Stimulated activated CD8-positive, alpha-beta memory T cell treated with anti-CD3 and anti-CD28 coated beads, Interleukin-15, amount 100 ng/mL, for 24 hours (primary cell): ENCODE data around the gene USP5.
"Not testable (repeated sequence)": the region's sequence is repeated elsewhere in the genome, so short reads cannot be mapped to it uniquely, and the experiment has no call there.

ENCODE experiments used
- DNase-seq: peaks from one replicate; pipeline ENCODE4 v3.0.0-alpha.2; 2020; ENCODE audit warnings: low read depth

Gene USP5

DNA sequence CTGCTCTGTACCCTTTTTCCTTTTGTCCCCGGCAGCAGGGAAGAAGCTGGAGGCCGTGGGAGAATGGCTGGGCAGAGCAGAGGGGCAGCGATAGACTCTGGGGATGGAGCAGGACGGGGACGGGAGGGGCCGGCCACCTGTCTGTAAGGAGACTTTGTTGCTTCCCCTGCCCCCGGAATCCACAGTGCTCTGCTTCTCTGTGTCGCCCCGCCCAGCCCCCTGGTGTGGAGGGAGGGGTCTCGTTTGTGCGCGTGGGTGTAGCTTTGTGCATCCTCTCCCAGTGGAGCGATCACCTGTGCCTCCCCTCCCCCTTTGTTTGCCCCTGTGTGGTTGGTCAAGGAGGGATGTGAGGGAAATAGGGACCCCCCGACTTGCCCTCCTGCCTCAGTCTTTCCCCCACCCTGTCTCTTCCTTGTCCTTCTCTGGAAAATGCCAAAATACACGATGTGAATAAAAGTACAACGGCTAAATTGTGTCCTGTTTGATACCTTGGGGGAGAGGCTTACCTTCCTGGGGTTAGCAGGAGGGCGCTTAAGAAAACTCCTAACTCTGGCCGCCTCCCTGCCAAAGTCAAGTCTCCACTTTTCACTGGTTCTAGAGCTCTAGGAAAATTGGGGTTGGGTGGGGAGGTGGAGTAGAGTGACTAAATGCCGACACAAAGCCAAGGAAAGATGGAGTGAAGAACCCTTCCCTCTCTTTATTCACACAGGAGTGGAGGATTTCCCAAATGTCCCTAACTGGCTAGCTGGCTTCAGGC is 14.4 kb downstream of the USP5 start:
- DNase-seq: no peak

DNA sequence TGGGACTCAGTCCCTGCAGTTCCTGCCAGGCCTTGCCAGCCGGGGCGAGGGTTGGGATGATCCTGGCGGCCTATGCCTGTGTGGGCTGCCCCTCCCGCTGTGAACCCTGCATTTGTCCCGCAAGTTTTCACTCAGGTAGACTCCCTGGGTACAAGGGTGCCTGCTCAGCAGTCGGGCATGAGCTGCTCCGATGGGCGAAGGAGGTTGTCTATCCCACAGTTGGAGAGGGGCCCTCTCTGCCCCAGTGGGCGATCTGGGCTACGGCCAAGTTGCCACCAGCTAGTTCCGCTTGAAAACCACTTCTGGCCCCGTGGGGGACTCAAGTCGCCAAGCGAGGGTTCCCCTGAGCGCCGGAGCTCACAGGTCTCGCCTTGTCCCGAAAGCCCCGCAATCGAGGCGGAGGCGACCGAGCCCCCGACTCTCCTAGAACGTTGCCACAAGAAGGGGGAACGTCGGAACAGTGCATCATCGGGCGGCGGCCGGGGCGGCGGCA is 15.0 kb downstream of the USP5 start:
- DNase-seq: no peak

DNA sequence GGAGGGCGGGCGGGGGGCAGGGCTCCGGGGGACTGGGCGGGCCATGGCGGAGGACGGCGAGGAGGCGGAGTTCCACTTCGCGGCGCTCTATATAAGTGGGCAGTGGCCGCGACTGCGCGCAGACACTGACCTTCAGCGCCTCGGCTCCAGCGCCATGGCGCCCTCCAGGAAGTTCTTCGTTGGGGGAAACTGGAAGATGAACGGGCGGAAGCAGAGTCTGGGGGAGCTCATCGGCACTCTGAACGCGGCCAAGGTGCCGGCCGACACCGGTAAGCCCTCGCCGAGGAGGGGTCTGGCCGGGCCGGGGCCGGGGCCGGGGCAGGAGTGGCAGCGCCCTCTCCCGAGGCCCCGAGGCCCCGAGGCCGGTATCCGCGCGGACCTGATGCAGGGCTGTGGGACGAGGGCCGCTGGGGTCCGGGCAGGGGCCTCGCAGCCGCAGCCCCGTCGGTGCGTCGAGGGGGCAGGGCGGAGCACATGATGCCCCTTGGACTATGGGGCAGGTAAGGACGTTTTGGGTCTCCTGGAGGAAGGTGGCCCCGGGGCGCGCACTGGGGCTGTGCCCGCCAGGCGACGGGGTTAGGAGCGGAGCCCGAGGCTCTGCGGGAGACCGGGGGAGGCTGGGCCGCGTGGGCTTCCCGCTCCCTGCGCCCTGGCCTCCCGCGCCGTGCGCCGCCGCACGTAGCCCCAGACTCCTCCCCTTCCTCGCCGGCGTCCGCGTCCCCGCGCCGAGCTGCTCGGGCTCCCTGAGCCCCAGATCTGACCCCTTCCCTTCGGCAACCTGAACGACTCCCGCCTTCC is 15.7 kb downstream of the USP5 start, which contains the start of gene TPI1:
TSS of gene TPI1 (plus strand) at position 119 of the 798 bp plus-strand sequence. CDS start at position 155, 36 bp downstream.
- DNase-seq: peak; percentile 66

DNA sequence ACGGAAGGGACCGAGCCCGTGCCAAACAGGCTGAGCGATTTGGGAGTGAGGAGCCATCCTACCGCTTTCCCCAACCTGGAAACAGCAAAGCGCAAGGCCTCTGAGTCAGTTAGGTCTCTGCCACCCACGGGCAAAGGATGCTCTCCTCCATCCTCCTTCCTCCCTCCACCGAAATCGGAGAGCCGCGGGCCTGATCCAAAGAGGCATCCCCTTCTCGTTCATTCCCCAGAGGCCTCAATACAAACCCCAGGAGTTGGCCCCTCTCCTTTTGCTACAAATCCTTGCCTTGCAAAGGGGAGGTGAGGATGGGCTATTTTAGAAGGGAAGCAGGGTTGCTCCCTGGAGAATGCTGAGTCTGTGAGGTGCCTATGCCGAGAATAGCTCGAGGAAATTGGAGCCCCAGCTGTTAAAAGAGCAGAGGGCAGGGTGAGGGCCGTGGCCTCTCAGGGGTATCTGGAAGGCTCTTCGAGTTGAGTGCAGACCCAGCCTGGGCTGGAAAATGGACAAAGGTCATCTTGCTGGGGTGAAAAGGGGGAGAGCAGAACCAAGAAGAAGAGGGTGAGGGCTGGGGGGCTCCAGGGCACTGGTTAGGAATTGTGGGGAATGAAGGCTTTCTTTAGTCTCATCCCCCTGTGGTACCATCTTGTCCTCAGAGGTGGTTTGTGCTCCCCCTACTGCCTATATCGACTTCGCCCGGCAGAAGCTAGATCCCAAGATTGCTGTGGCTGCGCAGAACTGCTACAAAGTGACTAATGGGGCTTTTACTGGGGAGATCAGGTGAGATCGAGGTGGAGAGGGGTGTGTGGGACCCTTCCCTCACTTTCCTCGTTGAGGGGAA is 16.5 kb downstream of the USP5 start:
- DNase-seq: no peak

DNA sequence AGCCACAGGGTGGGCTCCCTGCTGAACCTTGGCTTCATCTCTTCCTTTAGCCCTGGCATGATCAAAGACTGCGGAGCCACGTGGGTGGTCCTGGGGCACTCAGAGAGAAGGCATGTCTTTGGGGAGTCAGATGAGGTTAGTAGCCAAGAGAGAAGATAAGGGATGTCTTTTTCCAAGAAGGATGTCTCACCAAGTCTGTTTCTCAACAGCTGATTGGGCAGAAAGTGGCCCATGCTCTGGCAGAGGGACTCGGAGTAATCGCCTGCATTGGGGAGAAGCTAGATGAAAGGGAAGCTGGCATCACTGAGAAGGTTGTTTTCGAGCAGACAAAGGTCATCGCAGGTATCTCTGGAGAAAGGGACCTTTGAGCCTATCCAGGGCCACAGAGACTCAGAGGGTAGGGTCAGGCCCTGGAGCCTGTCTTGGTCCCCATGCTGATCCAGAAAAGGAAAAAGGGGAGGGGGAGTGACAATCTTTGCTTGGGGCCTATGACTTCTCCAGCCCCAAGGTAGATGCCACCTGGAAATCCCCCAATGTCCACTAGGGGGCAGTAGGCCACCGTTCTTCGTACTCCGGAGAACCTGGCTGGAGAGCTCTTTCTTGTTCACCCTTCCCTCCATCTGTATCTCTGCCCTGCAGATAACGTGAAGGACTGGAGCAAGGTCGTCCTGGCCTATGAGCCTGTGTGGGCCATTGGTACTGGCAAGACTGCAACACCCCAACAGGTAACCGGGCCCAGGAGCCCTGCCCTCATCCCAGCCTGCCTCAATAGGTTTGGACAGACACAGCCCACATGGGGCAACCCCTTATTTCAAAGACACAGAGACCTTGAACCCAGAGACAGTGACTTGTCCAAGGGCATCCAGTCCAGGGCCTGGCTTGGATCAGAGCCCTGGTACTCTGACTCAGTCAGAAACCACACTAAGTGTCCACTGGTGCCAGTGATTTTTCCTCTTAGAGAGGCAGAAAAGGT is 17.4 kb downstream of the USP5 start:
- DNase-seq: peak; percentile 67

DNA sequence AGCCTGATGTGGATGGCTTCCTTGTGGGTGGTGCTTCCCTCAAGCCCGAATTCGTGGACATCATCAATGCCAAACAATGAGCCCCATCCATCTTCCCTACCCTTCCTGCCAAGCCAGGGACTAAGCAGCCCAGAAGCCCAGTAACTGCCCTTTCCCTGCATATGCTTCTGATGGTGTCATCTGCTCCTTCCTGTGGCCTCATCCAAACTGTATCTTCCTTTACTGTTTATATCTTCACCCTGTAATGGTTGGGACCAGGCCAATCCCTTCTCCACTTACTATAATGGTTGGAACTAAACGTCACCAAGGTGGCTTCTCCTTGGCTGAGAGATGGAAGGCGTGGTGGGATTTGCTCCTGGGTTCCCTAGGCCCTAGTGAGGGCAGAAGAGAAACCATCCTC is 18.4 kb downstream of the USP5 start:
- not testable (repeated sequence) for DNase-seq

DNA sequence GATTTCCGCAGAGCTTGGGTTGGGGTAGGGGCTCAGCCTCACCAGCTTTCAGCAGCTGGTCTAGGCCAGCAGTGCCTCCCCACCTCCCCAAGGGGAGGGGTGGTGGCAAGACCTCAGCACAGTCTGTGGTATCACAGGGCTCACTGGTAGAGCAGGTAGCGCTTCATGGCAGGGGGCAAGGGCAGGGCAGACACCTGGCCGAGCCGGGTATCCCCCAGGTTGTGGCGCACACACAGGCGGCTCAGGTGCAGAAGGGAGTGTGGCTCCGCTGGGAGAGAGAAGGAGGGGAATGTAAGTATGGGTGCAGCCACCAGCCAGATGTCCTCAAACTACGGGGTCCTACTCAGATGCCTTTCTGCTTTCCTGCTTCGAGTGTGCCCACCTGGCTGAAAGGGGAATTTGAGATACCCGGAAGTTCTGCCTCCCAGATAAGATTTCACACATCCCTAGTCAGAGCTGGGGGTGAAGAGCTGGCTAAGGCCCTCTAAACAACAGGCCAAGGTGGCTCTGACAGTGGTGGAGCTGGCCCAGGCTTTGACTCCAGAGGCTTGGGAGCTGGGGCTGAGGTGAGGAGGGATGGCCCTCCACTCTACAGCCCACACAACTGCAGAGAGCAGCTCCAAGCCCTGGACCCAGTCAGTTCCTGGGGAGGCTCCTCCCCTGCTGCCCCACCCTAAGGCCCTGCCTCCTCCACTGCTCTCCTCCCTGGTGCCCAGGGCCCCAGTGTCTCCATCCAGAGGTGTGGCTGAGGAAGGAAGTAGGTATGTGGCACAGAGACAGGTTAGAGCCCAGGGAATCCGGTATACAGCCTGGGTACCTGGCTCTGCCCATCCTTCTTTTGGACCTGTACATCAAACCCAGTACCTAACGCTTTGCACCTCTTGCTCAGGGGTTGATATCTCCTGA is 19.4 kb downstream of the USP5 start:
- DNase-seq: no peak

DNA sequence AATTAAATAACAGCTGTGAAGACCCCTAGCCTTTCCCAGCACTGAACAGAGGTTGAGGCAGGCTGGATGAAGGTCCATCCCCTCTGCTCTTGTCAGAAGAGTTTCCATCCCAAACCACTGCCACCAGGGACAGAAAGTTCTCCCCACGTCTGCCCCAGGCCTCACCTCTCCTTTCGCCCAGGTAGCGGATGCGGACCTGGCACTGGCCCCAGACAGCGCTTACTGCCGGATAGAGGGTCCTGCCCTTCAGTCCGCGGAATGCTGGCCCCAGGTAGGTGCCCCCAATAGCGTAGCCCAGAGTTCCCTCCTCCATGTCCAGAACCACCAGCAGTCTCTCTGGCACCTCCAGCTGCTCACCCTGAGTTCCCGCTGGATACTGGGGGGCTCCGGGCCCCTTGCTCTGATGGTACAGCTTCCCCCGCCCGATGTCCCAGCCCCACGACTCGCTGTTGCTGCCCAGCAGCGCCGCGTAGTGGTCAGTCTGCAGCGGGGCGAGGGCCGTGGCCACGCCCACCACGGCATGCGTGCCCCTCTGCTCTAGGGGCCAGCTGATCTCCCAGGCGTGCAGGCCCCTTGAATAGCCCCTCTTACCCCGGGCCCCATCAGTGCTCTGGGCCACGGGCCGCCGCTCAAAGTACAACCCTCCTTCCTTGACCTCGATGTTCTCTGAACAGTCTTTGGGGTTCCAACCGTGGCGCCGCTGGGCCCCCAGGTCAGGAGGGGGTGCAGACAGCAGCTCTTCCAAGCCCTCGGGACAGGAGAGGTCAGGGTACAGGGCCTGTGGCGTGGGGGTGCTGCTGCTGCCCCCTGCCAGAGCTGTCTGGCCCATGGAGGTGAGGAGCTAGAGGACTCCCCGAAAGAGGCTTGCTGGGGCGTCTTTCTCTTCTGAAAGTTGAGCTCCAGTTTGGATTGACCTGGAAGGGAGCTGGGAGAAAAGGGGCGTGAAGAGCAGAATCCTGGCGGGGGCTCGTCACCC is 20.4 kb downstream of the USP5 start:
- DNase-seq: peak; percentile 70

DNA sequence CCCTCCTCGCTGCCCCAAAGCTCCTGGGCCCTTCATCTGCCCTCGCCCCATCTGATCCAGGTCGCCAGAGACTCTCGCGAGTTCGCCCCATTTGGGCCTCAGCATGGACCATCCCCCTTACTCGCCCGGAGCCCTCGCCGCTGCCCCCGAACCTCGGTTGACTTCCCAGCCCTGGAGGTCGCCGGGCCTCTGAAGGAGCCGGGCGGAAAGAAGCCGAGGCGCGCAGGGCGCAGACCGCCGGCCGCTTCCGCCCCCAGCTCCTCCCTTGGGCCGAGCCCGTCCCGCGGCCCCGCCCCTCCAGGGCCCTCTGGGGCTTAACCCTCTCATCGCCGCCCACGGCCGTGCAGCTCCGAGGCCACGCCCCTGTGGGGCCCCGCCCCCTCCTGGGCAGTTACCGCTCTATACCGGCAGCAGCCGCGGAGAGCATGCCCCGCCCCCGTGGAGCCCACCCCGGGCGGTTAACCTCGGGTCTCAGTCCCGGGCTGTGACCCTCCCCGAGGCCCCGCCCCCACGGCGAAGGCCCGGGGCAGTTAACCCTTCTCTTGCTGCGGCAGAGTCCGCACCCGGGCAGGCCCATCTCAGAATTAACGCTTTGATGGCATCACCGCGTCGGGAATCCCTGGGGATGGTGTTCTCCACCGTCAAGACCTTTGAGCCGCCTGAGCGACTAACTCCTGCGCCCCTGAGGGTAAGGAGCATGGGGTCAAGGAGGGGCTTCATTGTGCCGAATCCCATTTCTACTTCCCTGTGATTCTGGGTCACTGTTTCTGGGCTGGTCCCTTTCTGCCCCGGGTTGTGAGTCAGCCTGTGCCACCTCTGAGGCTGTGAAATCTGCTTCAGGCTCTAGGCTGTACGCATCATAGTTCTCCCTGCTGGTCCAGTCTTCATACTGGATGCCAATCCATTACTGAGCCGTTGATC is 21.4 kb downstream of the USP5 start, which contains the start of gene SPSB2:
TSS of gene SPSB2 (minus strand) at position 210 of the 921 bp plus-strand sequence. CDS start 402 bp downstream, outside the sequence.
- peak; percentile 99 for DNase-seq

DNA sequence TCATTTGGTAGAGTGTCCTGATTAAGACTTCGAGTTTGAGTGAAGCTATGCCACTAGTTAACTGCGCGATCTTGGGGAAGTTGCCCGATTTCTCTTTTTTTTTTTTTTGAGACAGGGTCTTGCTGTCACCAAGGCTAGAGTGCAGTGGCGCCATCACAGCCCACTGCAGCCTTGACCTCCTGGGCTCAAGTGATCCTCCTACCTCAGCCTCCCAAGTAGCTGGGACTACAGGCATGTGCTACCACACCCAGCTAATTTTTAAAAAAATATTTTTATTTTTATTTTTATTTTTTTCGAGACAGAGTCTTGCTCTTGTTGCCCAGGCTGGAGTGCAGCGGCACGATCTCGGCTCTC is 22.0 kb downstream of the USP5 start:
- DNase-seq: not testable (repeated sequence)

DNA sequence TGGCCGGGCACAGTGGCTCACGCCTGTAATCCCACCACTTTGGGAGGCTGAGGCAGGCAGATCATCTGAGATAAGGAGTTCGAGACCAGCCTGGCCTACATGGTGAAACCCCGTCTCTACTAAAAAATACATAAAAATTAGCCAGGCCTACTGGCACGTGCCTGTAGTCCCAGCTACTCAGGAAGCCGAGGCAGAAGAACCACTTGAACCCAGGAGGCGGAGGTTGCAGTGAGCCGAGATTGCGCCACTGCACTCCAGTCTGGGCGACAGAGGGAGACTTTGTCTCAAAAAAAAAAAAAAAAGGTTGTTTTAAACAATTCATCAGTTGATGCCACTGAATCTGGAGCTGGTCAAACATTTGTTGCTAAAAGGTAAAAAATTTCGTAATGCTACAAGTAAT is 27.9 kb downstream of the USP5 start:
- DNase-seq: not testable (repeated sequence)

DNA sequence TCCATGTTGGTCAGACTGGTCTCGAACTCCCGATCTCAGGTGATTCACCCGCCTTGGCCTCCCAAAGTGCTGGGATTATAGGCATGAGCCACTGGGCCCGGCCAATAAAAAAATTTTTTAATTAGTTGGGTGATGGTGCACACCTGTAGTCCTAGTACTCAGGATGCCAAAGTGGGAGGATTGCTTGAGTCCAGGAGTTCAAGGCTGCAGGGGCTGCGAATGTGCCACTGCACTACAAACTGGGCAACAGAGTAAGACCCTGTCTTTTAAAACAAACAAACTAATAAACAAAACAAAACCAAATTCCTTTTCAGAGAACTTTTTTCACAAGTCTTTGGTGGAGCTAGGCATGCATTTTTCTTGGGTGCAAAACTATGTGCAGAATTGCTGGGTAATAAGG is 31.3 kb downstream of the USP5 start:
- DNase-seq: no peak

DNA sequence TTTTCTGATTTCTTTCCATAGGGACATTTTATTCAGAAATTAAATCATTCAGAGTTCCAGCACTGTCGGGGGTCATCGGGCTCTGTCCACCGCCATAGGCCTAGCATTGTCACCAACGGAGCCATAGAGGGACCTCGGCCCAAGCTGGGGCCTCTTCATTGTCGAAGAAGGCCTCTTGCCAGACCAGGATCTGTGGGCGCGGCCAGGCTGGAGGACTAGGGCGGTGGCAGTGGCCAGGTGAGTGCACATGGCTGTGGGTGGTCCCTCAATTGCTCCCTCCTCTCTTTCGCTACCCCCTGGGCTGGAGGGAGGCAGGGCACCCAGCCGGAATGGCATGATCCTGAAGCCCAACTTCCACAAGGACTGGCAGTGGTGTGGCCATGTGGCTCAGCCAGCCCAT is 31.7 kb downstream of the USP5 start:
- no peak for DNase-seq

DNA sequence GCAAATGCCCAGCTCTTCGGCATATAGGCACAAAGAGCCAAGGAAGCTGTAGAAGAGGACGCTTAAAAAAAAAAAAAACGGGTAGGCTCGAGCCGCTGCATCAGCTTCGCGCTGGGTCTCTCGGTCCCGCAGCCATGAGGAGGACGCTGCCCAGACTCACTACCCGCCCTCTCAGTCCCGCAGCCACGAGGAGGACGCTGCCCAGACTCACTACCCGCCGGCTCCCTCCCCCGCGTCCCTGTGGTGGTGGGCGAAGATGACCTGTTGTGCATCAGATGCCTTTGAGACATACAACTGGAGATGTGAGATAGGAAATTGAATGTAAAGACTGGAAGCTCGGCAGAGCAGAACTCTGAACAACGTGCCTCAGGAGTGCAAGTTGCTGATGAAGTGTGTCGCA is 32.6 kb downstream of the USP5 start:
- no peak for DNase-seq

DNA sequence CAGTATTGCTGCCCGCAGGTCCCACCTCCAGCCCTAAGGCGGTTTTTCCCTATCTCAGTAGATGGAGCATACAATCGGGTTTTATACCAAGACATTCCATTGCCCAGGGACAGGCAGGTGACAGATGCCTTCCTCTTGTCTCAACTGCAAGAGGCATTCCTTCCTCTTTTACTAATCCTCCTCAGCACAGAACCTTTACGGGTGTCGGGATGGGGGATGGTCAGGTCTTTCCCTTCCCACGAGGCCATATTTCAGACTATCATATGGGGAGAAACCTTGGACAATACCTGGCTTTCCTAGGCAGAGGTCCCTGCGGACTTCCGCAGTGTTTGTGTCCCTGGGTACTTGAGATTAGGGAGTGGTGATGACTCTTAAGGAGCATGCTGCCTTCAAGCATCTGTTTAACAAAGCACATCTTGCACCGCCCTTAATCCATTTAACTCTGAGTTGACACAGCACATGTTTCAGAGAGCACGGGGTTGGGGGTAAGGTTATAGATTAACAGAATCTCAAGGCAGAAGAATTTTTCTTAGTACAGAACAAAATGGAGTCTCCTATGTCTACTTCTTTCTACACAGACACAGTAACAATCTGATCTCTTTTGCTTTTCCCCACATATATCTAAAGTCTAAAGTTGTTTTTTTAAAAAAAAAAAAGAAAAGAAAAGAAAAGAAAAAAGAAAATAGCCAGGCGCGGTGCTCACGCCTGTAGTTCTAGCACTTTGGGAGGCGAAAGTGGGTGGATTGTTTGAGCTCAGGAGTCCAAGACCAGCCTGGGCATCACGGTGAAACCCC is 34.5 kb downstream of the USP5 start:
- DNase-seq: not testable (repeated sequence)

DNA sequence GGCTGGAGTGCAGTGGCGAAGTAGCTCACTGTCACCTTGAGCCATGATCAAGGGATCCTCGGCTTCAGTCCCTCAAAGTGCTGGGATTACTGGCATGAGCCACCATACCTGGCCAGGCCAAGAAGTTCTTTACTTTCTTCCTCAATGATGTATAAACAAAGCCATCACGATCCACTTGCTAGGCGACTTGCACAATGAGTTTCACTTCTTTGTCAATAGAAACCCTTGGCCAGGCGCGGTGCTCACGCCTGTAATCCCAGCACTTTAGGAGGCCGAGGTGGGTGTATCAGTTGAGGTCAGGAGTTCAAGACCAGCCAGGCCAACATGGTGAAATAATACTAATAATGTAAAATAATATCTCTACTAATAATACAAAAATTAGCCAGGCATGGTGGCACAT is 35.5 kb downstream of the USP5 start:
- DNase-seq: no peak

DNA sequence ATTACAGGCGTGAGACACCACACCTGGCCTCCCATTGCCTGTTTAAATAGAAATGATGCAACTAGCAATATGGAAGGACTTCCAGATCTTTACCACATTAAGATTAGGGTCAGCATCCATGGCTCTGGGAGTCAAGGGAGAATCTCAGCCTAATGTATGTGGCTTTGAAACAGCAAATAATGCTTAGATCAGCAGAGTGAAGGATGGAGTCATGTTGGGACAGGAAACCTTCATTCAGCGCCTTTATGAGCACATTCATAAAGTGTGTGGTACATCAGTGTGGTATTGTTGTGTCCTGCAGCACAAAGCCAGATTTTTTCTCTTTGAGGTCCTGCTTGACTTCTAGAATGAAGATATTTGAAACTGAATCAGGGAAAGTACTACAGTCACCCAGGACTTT is 36.4 kb downstream of the USP5 start:
- DNase-seq: no peak
